GM12878 (cell line): ENCODE data around the gene MACROD2.

Source experiments
- CHD1 ChIP-seq: IDR thresholded peaks from 2 replicates; pipeline ENCODE4 v1.6.1; 2012; ENCODE audit warnings: low read depth, low read length, improper control_type of control experiment
- NR2F1 ChIP-seq: fragments of 450-650 bp; conservative IDR thresholded peaks from 2 replicates; pipeline ENCODE4 v1.6.1; 2017; ENCODE audit warnings: mild to moderate bottlenecking
- TF ChIP-seq, protein P1 (sequence below), 3 experiments: IDR thresholded peaks in 2 of 3; conservative IDR thresholded peaks in 1 of 3; 2 replicates each; pipeline ENCODE4 v1.5.1; 2011; ENCODE audit warnings: low read depth in 3 of 3, low read length in 3 of 3, mild to moderate bottlenecking in 3 of 3, control low read depth in 2 of 3, moderate library complexity in 2 of 3, inconsistent platforms in 1 of 3, mixed read lengths in 1 of 3; ENCODE audit not compliant: control insufficient read depth in 2 of 3, insufficient read depth in 1 of 3; ENCODE audit errors: extremely low read depth in 1 of 3

- no peak for TF ChIP-seq CHD1
- TF ChIP-seq, protein P1, sequence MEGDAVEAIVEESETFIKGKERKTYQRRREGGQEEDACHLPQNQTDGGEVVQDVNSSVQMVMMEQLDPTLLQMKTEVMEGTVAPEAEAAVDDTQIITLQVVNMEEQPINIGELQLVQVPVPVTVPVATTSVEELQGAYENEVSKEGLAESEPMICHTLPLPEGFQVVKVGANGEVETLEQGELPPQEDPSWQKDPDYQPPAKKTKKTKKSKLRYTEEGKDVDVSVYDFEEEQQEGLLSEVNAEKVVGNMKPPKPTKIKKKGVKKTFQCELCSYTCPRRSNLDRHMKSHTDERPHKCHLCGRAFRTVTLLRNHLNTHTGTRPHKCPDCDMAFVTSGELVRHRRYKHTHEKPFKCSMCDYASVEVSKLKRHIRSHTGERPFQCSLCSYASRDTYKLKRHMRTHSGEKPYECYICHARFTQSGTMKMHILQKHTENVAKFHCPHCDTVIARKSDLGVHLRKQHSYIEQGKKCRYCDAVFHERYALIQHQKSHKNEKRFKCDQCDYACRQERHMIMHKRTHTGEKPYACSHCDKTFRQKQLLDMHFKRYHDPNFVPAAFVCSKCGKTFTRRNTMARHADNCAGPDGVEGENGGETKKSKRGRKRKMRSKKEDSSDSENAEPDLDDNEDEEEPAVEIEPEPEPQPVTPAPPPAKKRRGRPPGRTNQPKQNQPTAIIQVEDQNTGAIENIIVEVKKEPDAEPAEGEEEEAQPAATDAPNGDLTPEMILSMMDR (IDR thresholded peaks at IDR 0.05 in 2 of 3, conservative IDR thresholded peaks at IDR 0.05 in 1 of 3; ENCODE audit: control insufficient read depth in 2 of 3, extremely low read depth in 1 of 3, insufficient read depth in 1 of 3, low read depth in 3 of 3, low read length in 3 of 3): no peak
- TF ChIP-seq NR2F1: no peak
These were observed 1894.4 kb downstream of the MACROD2 start for GRCh38 chr20:15889514-15890256.
